Neuronal stem cell (in vitro differentiated cells): Measurements from ENCODE around the gene SLC8B1.

ENCODE experiments used
- DNase-seq: peaks from one replicate; pipeline ENCODE4 v3.0.0-alpha.2; 2013; ENCODE audit warnings: low spot score
- H2AFZ ChIP-seq: one replicate; pipeline ENCODE4 v1.6.1; 2013; ENCODE audit warnings: mild to moderate bottlenecking, low read length, inconsistent platforms
- H2AK5ac ChIP-seq: 2 replicates; pipeline ENCODE4 v1.6.1; 2013; ENCODE audit warnings: low read depth, mild to moderate bottlenecking, inconsistent platforms, low read length, moderate library complexity, mixed read lengths
- H2BK120ac ChIP-seq: 2 replicates; pipeline ENCODE4 v1.6.1; 2013; ENCODE audit warnings: low read depth, mild to moderate bottlenecking, inconsistent platforms, low read length, moderate library complexity, mixed read lengths
- H2BK12ac ChIP-seq: one replicate; pipeline ENCODE4 v1.6.1; 2013; ENCODE audit warnings: low read length, inconsistent platforms
- H2BK15ac ChIP-seq: 2 replicates; pipeline ENCODE4 v1.6.1; 2013; ENCODE audit warnings: mild to moderate bottlenecking, low read length, inconsistent platforms, mixed read lengths
- H2BK5ac ChIP-seq: one replicate; pipeline ENCODE4 v1.6.1; 2013; ENCODE audit warnings: inconsistent platforms, mild to moderate bottlenecking, low read length, moderate library complexity
- H3K14ac ChIP-seq: one replicate; pipeline ENCODE4 v1.6.1; 2013; ENCODE audit warnings: low read length, inconsistent platforms
- H3K18ac ChIP-seq: 2 replicates; pipeline ENCODE4 v1.6.1; 2013; ENCODE audit warnings: low read length, inconsistent platforms
- H3K23ac ChIP-seq: 2 replicates; pipeline ENCODE4 v1.6.1; 2013; ENCODE audit warnings: low read depth, mild to moderate bottlenecking, mixed read lengths, low read length, inconsistent platforms; ENCODE audit not compliant: poor library complexity
- H3K27ac ChIP-seq: replicated peaks from 3 replicates; pipeline ENCODE4 v1.5.1; 2013; ENCODE audit warnings: low read length, inconsistent platforms
- H3K27me3 ChIP-seq, 3 experiments: 2 replicates each; pipeline ENCODE4 v1.6.1; 2013; ENCODE audit warnings: low read length in 3 of 3, mild to moderate bottlenecking in 2 of 3, inconsistent platforms in 1 of 3, low read depth in 1 of 3, mixed read lengths in 1 of 3, moderate library complexity in 1 of 3; ENCODE audit not compliant: control insufficient read depth in 3 of 3, insufficient read depth in 3 of 3
- H3K36me3 ChIP-seq, 2 donors: replicated peaks in 1 of 2; 2 replicates each; pipeline ENCODE4 v1.6.1; 2013; ENCODE audit warnings: low read length in 2 of 2; ENCODE audit not compliant: control insufficient read depth in 2 of 2, insufficient read depth in 2 of 2
- H3K4ac ChIP-seq: 2 replicates; pipeline ENCODE4 v1.6.1; 2013; ENCODE audit warnings: inconsistent platforms, mild to moderate bottlenecking, low read length, moderate library complexity
- H3K4me1 ChIP-seq, 2 donors: 1 replicate in 1 of 2; 2 replicates in 1 of 2; pipeline ENCODE4 v1.6.1; 2013; ENCODE audit warnings: low read length in 2 of 2, low read depth in 1 of 2; ENCODE audit not compliant: control insufficient read depth in 2 of 2, insufficient read depth in 1 of 2
- H3K4me2 ChIP-seq: one replicate; pipeline ENCODE4 v1.6.1; 2013; ENCODE audit warnings: mild to moderate bottlenecking, low read length, inconsistent platforms; ENCODE audit not compliant: insufficient read depth, poor library complexity, severe bottlenecking
- H3K4me3 ChIP-seq, 2 donors: 2 replicates each; pipeline ENCODE4 v1.5.1; 2013; ENCODE audit warnings: low read length in 2 of 2, mild to moderate bottlenecking in 2 of 2, inconsistent platforms in 1 of 2, moderate library complexity in 1 of 2
- H3K79me1 ChIP-seq: one replicate; pipeline ENCODE4 v1.6.1; 2013; ENCODE audit warnings: low read depth, mild to moderate bottlenecking, inconsistent platforms, low read length, moderate library complexity
- H3K9ac ChIP-seq: one replicate; pipeline ENCODE4 v1.6.1; 2013; ENCODE audit warnings: mild to moderate bottlenecking, low read depth, low read length, inconsistent platforms; ENCODE audit not compliant: poor library complexity
- H3K9me3 ChIP-seq, 2 donors: replicated peaks in 1 of 2; 2 replicates each; pipeline versions ENCODE3 to v1.6.1; 2013; ENCODE audit warnings: low read length in 2 of 2, mild to moderate bottlenecking in 2 of 2, inconsistent platforms in 1 of 2, low read depth in 1 of 2, mixed read lengths in 1 of 2, moderate library complexity in 1 of 2; ENCODE audit not compliant: control insufficient read depth in 2 of 2, insufficient read depth in 1 of 2
- H4K8ac ChIP-seq: one replicate; pipeline ENCODE4 v1.6.1; 2013; ENCODE audit warnings: low read depth, mild to moderate bottlenecking, inconsistent platforms, low read length, moderate library complexity
- H4K91ac ChIP-seq: one replicate; pipeline ENCODE4 v1.6.1; 2013; ENCODE audit warnings: low read length, low read depth, mild to moderate bottlenecking, inconsistent platforms; ENCODE audit not compliant: poor library complexity
- WGBS, 2 donors: extraction: QIAGEN DNeasy Blood & Tissue Kit; methylation state at CpG; one replicate each; pipeline ENCODE4 v1.1.7; 2013; ENCODE audit warnings: missing lambda C conversion rate in 2 of 2, mixed read lengths in 1 of 2; ENCODE audit not compliant: insufficient read length in 2 of 2, insufficient replicate concordance in 1 of 2; ENCODE audit errors: extremely low coverage in 2 of 2; 5-methylcytosine and 5-hydroxymethylcytosine counted together

The SLC8B1 gene

DNA sequence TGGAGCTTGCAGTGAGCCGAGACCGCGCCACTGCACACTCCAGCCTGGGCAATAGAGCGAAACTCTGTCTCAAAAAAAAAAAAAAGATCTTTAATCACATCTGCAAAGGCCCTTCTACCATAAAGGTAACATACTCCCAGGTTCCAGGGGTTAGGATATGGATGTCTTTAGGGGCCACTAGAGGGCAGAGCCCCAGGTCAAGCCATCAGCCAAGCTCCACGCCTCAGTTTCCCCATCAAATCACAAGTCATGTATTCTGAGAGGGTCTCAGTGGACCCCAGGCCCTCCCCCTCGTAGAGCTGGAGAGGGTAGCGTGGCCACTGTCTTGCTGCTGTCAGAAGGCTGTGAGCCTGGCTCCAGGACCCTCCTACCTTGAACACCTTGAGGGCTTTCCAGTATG is 18.8 kb downstream of the SLC8B1 start:
- H4K8ac ChIP-seq = no peak overlapping the region
- H3K27me3 ChIP-seq = no peaks in the 10 kb centered on the region
- H3K23ac ChIP-seq = no peak overlapping the region
- H3K9ac ChIP-seq = no peak overlapping the region
- no peak overlapping the region for H3K14ac ChIP-seq
- no peak overlapping the region for H3K4me3 ChIP-seq
- H3K9me3 ChIP-seq = peaks cover 2% of the 10 kb centered on the region in 2 donors
- WGBS, 2 donors = no CpG with 5 or more reads among the region's 7 CpGs
- peaks cover 0 to 3% of the 10 kb centered on the region in 2 donors for H3K4me1 ChIP-seq
- H2BK15ac ChIP-seq = no peak overlapping the region
- peaks cover 4 to 32% of the 10 kb centered on the region in 2 donors for H3K36me3 ChIP-seq
- H3K18ac ChIP-seq = no peak overlapping the region
- H3K27ac ChIP-seq = no peak overlapping the region
- H4K91ac ChIP-seq = no peak overlapping the region
- H2BK5ac ChIP-seq = no peak overlapping the region
- no peak overlapping the region for H2BK12ac ChIP-seq
- H3K4me2 ChIP-seq = no peak overlapping the region
- no peak overlapping the region for H3K4ac ChIP-seq
- no peak overlapping the region for H2BK120ac ChIP-seq
- no peak for DNase-seq
- no peak overlapping the region for H2AFZ ChIP-seq
- H3K79me1 ChIP-seq = no peaks in the 10 kb centered on the region
- no peak overlapping the region for H2AK5ac ChIP-seq

DNA sequence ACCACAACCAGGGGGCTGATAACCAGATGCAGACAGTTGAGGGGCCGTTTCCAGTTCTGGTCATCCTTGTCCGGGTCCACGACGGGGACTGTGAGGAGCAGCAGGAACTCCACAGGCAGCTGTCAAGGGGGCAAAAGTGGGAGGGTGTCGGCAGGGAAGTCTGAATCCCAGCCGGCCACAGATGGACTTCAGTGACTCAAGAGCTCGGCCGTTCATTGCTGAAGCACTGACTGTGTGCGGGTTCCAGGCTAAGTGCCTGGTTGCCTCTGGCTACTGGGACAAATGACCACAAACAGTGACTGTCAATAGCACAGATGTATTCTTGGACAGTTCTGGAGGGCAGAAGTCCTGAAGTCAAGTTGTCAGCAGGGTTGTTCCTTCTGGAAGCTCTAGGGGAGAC is 19.6 kb downstream of the SLC8B1 start:
- no CpG with 5 or more reads among the region's 9 CpGs for WGBS, 2 donors
- Histone ChIP-seq H3K4me1 (peaks cover 0 to 3% of the 10 kb centered on the region in 2 donors), H3K4me3 (no peak overlapping the region), H3K23ac (no peak overlapping the region), H3K9me3 (no peaks in the 10 kb centered on the region), H3K9ac (no peak overlapping the region), H4K91ac (no peak overlapping the region), H2AFZ (no peak overlapping the region), H3K27me3 (no peaks in the 10 kb centered on the region), H3K4me2 (no peak overlapping the region), H2BK12ac (no peak overlapping the region), H3K36me3 (peaks cover 4 to 32% of the 10 kb centered on the region in 2 donors), H2BK5ac (no peak overlapping the region), H2BK15ac (no peak overlapping the region), H3K14ac (no peak overlapping the region), H3K27ac (no peak overlapping the region), H2AK5ac (no peak overlapping the region), H3K79me1 (no peaks in the 10 kb centered on the region), H3K4ac (no peak overlapping the region), H3K18ac (no peak overlapping the region), H4K8ac (no peak overlapping the region), H2BK120ac (no peak overlapping the region)
- no peak for DNase-seq

GRCh38 chr12:113314121-113314529 is 20.8 kb downstream of the SLC8B1 start:
- Histone ChIP-seq H4K91ac (no peak overlapping the region), H3K4me2 (no peak overlapping the region), H3K4me3 (no peak overlapping the region), H2AFZ (no peak overlapping the region), H3K23ac (no peak overlapping the region), H2BK120ac (no peak overlapping the region), H4K8ac (no peak overlapping the region), H3K18ac (no peak overlapping the region), H3K4me1 (peaks cover 0 to 3% of the 10 kb centered on the region in 2 donors), H3K27ac (no peak overlapping the region), H3K9me3 (no peaks in the 10 kb centered on the region), H3K14ac (no peak overlapping the region), H3K36me3 (peaks cover 4 to 41% of the 10 kb centered on the region in 2 donors), H3K79me1 (no peaks in the 10 kb centered on the region), H2AK5ac (no peak overlapping the region), H2BK12ac (no peak overlapping the region), H3K9ac (no peak overlapping the region), H3K27me3 (no peaks in the 10 kb centered on the region), H3K4ac (no peak overlapping the region), H2BK15ac (no peak overlapping the region), H2BK5ac (no peak overlapping the region)
- no peak for DNase-seq
- no CpG with 5 or more reads among the region's 7 CpGs for WGBS, 2 donors

DNA sequence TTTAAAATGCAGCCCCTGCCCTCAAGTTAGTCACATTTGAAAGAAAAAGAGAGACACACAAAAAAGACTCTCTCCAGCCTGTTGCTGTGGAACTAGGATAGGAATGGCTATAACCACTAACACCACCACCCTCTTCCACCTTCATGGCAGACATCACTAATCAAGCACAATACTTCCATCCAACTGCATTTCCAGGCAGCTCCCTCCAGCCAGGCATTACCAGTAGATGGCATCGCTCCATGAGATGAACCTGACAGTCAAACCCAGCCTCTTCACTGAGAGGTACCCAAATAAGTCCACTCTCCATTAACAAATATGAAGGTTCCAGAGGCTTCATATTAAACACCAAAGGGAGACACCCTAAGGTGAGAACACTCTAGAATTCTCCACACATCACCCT is 24.4 kb downstream of the SLC8B1 start:
- Histone ChIP-seq H3K27me3 (no peaks in the 10 kb centered on the region), H3K36me3 (peaks cover 2 to 27% of the 10 kb centered on the region in 2 donors), H2AK5ac (no peak overlapping the region), H2AFZ (no peak overlapping the region), H3K23ac (no peak overlapping the region), H3K4me3 (no peak overlapping the region), H3K27ac (no peak overlapping the region), H3K9me3 (no peaks in the 10 kb centered on the region), H3K4me2 (no peak overlapping the region), H3K9ac (no peak overlapping the region), H3K4me1 (peaks cover 0 to 8% of the 10 kb centered on the region in 2 donors), H3K18ac (no peak overlapping the region), H3K4ac (no peak overlapping the region), H2BK5ac (no peak overlapping the region), H3K14ac (no peak overlapping the region), H2BK12ac (no peak overlapping the region), H4K91ac (no peak overlapping the region), H4K8ac (no peak overlapping the region), H2BK15ac (no peak overlapping the region), H2BK120ac (no peak overlapping the region), H3K79me1 (no peaks in the 10 kb centered on the region)
- WGBS, 2 donors = no CpG with 5 or more reads among the region's 1 CpG
- DNase-seq = no peak
